Measurements from ENCODE around the gene CDH22.

Gene CDH22

GRCh38 chr20:46160661-46161060 is 147.6 kb downstream of the CDH22 start:
- in situ Hi-C loops (cut with MboI; ENCODE audit: low pct_unique_long_range_greater_than_20kb, low sequenced_read_pairs, unreplicated experiment) = no loop called here
- no peak for DNase-seq (ENCODE audit: low spot score)
- no peak for TF ChIP-seq CTCF (IDR thresholded peaks at IDR 0.05; ENCODE audit: extremely low read depth, insufficient read depth, missing control alignments)

GRCh38 chr20:46159101-46159897 is 149.0 kb downstream of the CDH22 start:
- no peak for TF ChIP-seq CTCF (IDR thresholded peaks at IDR 0.05; ENCODE audit: extremely low read depth, insufficient read depth, missing control alignments)
- no peak for DNase-seq (ENCODE audit: low spot score)
- in situ Hi-C loops (cut with MboI; ENCODE audit: low pct_unique_long_range_greater_than_20kb, low sequenced_read_pairs, unreplicated experiment) = no loop called here

- in situ Hi-C loops (cut with MboI; ENCODE audit: low pct_unique_long_range_greater_than_20kb, low sequenced_read_pairs, unreplicated experiment) = no loop called here
- no peak for TF ChIP-seq CTCF (IDR thresholded peaks at IDR 0.05; ENCODE audit: extremely low read depth, insufficient read depth, missing control alignments)
- no peak for DNase-seq (ENCODE audit: low spot score)
Measured at GRCh38 chr20:46158476-46158987, 149.8 kb downstream of the CDH22 start.

GRCh38 chr20:46157625-46158024 is 150.7 kb downstream of the CDH22 start:
- no peak for TF ChIP-seq CTCF (IDR thresholded peaks at IDR 0.05; ENCODE audit: extremely low read depth, insufficient read depth, missing control alignments)
- no peak for DNase-seq (ENCODE audit: low spot score)
- in situ Hi-C loops (cut with MboI; ENCODE audit: low pct_unique_long_range_greater_than_20kb, low sequenced_read_pairs, unreplicated experiment) = no loop called here

- no peak for DNase-seq (ENCODE audit: low spot score)
- in situ Hi-C loops (cut with MboI; ENCODE audit: low pct_unique_long_range_greater_than_20kb, low sequenced_read_pairs, unreplicated experiment) = no loop called here
- TF ChIP-seq CTCF (IDR thresholded peaks at IDR 0.05; ENCODE audit: extremely low read depth, insufficient read depth, missing control alignments) = no peak
Measured at GRCh38 chr20:46157076-46157592, 151.2 kb downstream of the CDH22 start.

GRCh38 chr20:46156065-46156464 is 152.2 kb downstream of the CDH22 start:
- in situ Hi-C loops (cut with MboI; ENCODE audit: low pct_unique_long_range_greater_than_20kb, low sequenced_read_pairs, unreplicated experiment) = no loop called here
- no peak for TF ChIP-seq CTCF (IDR thresholded peaks at IDR 0.05; ENCODE audit: extremely low read depth, insufficient read depth, missing control alignments)

More at GRCh38 chr20:46156065-46156464, 152.2 kb downstream of the CDH22 start:
- no peak for DNase-seq (ENCODE audit: low spot score)

All from GM13977 (cell line).